Suprapubic skin (tissue), 4 donors: ENCODE data around the gene AK4. TPM values are rescaled to one million over a fixed set of nuclear protein-coding genes. Genes with fewer than 3 reads are reported as not detected.
"Not testable (repeated sequence)": the region's sequence is repeated elsewhere in the genome, so short reads cannot be mapped to it uniquely, and the experiment has no call there.

Experiments
- DNase-seq, 2 donors: peaks; one replicate each; pipeline ENCODE4 v3.0.0-alpha.2; 2019; ENCODE audit warnings: low spot score in 2 of 2
- H3K27ac ChIP-seq: fragments of 200-600 bp; sonication (generic); one replicate; pipeline ENCODE4 v1.5.1; 2019
- H3K27me3 ChIP-seq: fragments of 200-600 bp; sonication (generic); one replicate; pipeline ENCODE4 v1.5.1; 2019
- H3K36me3 ChIP-seq: fragments of 200-600 bp; sonication (generic); one replicate; pipeline ENCODE4 v1.5.1; 2019
- H3K4me1 ChIP-seq: fragments of 200-600 bp; sonication (generic); one replicate; pipeline ENCODE4 v1.5.1; 2019
- H3K4me3 ChIP-seq: fragments of 200-600 bp; sonication (generic); one replicate; pipeline ENCODE4 v1.5.1; 2019; ENCODE audit warnings: mild to moderate bottlenecking
- H3K9me3 ChIP-seq: fragments of 200-600 bp; sonication (generic); one replicate; pipeline ENCODE4 v1.5.1; 2019
- EP300 ChIP-seq: sonication (generic); formaldehyde crosslinking; IDR thresholded peaks from one replicate; pipeline ENCODE4 v1.6.1; 2017; ENCODE audit warnings: antibody characterized with exemption
- POLR2A ChIP-seq, 2 donors: fragments of 450-650 bp; IDR thresholded peaks; one replicate each; pipeline ENCODE4 v1.6.1; 2017; ENCODE audit warnings: antibody characterized with exemption in 2 of 2, mild to moderate bottlenecking in 2 of 2, moderate library complexity in 2 of 2
- POLR2AphosphoS5 ChIP-seq, 3 donors: sonication (generic); formaldehyde crosslinking; IDR thresholded peaks; one replicate each; pipeline ENCODE4 v1.6.1; 2017; ENCODE audit warnings: antibody characterized with exemption in 3 of 3
- WGBS: methylation state at CpG from one replicate; pipeline ENCODE4 v1.1.5; 2018; 5-methylcytosine and 5-hydroxymethylcytosine counted together
- total RNA-seq, 4 donors: library from RNA; depleted of rRNA; stranded (reverse); fragments of >200 nt; gene quantifications; one replicate each; pipeline ENCODE4 v1.1.0, GENCODE V29; 2016
- TF ChIP-seq, protein P1 (sequence below), 2 donors: fragments of 200-600 bp in 1 of 2; fragments of 450-650 bp in 1 of 2; sonication (generic) in 1 of 2; IDR thresholded peaks; one replicate each; pipeline ENCODE4 v1.5.1; 2016 to 2019; ENCODE audit warnings: antibody characterized with exemption in 2 of 2, mild to moderate bottlenecking in 1 of 2, moderate library complexity in 1 of 2

The AK4 gene
- total RNA-seq, 4 donors from 2014 or later, result 35.7 to 62.5 (median 54.8) TPM

DNA sequence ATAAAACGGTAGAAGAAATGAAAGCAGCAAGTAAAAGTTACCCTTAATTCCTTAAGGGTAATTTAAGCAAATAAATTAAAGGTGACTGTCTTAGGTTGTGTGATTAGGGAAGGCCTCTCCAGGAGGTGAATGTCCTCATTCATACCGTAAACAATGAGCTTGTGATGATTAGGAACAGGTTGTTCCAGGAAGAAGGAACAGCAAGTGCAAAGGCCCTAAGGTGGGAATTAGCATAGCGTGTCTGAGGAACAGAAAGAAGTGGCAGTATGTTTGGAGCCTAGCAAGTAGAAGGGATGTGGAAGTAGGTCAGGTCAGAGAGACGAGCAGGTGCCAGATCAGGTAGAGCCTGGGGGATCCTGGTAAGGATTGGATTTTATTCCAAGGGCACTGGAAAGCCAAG, 5.6 kb downstream of the AK4 start:
- TF ChIP-seq POLR2A (IDR thresholded peaks at IDR 0.05) (no peak), POLR2AphosphoS5 (IDR thresholded peaks at IDR 0.05) (no peak), EP300 (no peak)
- TF ChIP-seq, protein P1, sequence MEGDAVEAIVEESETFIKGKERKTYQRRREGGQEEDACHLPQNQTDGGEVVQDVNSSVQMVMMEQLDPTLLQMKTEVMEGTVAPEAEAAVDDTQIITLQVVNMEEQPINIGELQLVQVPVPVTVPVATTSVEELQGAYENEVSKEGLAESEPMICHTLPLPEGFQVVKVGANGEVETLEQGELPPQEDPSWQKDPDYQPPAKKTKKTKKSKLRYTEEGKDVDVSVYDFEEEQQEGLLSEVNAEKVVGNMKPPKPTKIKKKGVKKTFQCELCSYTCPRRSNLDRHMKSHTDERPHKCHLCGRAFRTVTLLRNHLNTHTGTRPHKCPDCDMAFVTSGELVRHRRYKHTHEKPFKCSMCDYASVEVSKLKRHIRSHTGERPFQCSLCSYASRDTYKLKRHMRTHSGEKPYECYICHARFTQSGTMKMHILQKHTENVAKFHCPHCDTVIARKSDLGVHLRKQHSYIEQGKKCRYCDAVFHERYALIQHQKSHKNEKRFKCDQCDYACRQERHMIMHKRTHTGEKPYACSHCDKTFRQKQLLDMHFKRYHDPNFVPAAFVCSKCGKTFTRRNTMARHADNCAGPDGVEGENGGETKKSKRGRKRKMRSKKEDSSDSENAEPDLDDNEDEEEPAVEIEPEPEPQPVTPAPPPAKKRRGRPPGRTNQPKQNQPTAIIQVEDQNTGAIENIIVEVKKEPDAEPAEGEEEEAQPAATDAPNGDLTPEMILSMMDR (IDR thresholded peaks at IDR 0.05), result no peak
- peaks cover 24% of the 10 kb centered on the region for H3K4me1 ChIP-seq
- peak overlapping the region; percentile 62 for H3K27ac ChIP-seq
- no peaks in the 10 kb centered on the region for H3K9me3 ChIP-seq
- H3K36me3 ChIP-seq, result no peaks in the 10 kb centered on the region
- no peaks in the 10 kb centered on the region for H3K27me3 ChIP-seq
- no peak for DNase-seq
- 75% methylated on average over 4 of the region's 4 CpGs for WGBS
- H3K4me3 ChIP-seq, result no peak overlapping the region

DNA sequence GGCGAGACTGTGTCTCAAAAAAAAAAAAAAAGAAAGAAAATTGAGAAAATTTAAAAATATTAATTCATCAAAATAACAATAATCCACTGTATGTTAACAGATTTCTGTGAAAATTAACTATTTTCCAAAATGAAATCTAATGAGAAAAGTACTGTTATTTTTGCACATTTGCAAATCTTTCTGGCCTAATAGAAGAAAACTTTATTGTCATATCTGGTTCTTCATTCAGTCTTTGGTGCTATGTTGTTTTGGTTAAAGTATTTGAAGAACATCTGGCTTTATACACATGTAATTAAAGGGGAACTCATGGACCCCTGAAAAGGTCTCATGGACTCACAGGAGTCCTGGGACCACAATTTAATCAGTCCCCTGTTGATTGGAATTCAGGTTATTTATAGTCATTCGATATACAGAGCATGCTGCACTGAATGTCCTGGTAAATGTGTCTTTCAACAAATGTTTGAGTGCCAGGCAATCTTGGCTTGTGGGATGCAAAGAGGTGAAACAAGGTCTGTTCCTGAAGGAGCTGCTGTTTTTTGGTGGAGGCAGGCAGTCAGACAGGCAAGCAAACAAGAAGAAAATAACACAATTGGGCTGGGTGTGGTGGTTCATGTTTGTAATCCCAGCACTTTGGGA, 9.0 kb downstream of the AK4 start:
- Histone ChIP-seq H3K9me3 (no peaks in the 10 kb centered on the region), H3K27me3 (no peaks in the 10 kb centered on the region), H3K36me3 (no peaks in the 10 kb centered on the region), H3K4me3 (no peak overlapping the region), H3K4me1 (peaks cover 13% of the 10 kb centered on the region), H3K27ac (no peak overlapping the region)
- 92% methylated on average over 2 of the region's 2 CpGs for WGBS
- no peak for DNase-seq
- no peak for TF ChIP-seq EP300
- no peak for TF ChIP-seq POLR2A (IDR thresholded peaks at IDR 0.05)
- TF ChIP-seq POLR2AphosphoS5 (IDR thresholded peaks at IDR 0.05), result no peak
- TF ChIP-seq, protein P1 (IDR thresholded peaks at IDR 0.05), result no peak

DNA sequence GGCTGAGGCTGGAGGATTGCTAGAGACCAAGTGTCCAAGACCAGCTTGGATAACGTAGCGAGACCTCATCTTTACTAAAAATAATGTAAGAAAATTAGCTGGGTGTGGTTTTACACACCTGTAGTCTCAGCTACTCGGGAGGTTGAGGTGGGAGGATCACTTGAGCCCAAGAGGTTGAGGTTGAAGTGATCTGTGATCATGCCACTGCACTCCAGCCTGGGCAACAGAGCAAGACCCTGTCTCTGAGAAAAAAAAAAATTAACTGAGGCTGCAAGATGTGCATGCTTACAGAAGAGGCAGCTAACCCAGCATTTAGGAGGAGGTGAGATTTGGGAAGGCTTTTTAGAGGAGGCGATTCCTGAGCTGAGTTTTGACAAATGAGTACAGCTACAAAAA, 9.5 kb downstream of the AK4 start:
- no peaks in the 10 kb centered on the region for H3K27me3 ChIP-seq
- peaks cover 13% of the 10 kb centered on the region for H3K4me1 ChIP-seq
- TF ChIP-seq POLR2A (IDR thresholded peaks at IDR 0.05) (no peak), POLR2AphosphoS5 (IDR thresholded peaks at IDR 0.05) (no peak), EP300 (no peak)
- TF ChIP-seq, protein P1 (IDR thresholded peaks at IDR 0.05), result no peak
- no peak overlapping the region for H3K4me3 ChIP-seq
- no peaks in the 10 kb centered on the region for H3K36me3 ChIP-seq
- no peaks in the 10 kb centered on the region for H3K9me3 ChIP-seq
- no peak for DNase-seq
- 87% methylated on average over 4 of the region's 4 CpGs for WGBS
- no peak overlapping the region for H3K27ac ChIP-seq

DNA sequence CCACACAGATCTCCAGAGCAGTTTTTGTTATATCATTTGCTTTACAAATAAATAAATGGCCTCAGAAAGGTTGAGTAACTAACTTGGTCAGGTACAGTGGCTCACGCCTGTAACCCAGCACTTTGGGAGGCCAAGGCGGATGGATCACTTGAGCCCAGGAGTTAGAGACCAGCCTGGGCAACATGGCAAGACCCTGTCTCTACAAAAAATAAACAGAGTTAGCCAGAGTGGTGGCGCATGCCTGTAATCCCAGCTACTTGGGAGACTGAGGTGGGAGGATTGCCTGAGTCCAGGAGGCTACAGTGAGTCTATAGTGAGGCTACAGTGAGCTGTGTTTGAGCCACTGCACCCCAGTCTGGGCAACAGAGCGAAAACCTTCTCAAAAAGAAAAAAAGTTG, 11.3 kb downstream of the AK4 start:
- DNase-seq, H3K27ac ChIP-seq, H3K9me3 ChIP-seq, H3K4me3 ChIP-seq, H3K36me3 ChIP-seq, H3K27me3 ChIP-seq: not testable (repeated sequence)
- 96% methylated on average over 4 of the region's 4 CpGs for WGBS
- H3K4me1 ChIP-seq, result peaks cover 15% of the 10 kb centered on the region

- H3K27ac ChIP-seq, result no peak overlapping the region
- 96% methylated on average over 9 of the region's 9 CpGs for WGBS
Observed at GRCh38 chr1:65159801-65160523, 12.0 kb downstream of the AK4 start.

More at GRCh38 chr1:65159801-65160523, 12.0 kb downstream of the AK4 start:
- no peak overlapping the region for H3K4me3 ChIP-seq
- H3K4me1 ChIP-seq, result peaks cover 20% of the 10 kb centered on the region
- no peak for TF ChIP-seq POLR2A (IDR thresholded peaks at IDR 0.05)
- TF ChIP-seq, protein P1 (IDR thresholded peaks at IDR 0.05), result no peak
- TF ChIP-seq EP300, result no peak
- no peak for TF ChIP-seq POLR2AphosphoS5 (IDR thresholded peaks at IDR 0.05)
- no peaks in the 10 kb centered on the region for H3K9me3 ChIP-seq
- no peak for DNase-seq
- no peaks in the 10 kb centered on the region for H3K36me3 ChIP-seq
- H3K27me3 ChIP-seq, result no peaks in the 10 kb centered on the region
